ENCODE measurements around the gene DPYSL5. TPM values are rescaled to one million over a fixed set of nuclear protein-coding genes. Genes with fewer than 3 reads are reported as not detected.

DPYSL5 gene
- total and polyA plus RNA-seq, 2 of the 8 experiments (the other 6 are each of a cell fraction or from before 2014, with no cell fraction given): 11.9 to 16.4 TPM

DNA sequence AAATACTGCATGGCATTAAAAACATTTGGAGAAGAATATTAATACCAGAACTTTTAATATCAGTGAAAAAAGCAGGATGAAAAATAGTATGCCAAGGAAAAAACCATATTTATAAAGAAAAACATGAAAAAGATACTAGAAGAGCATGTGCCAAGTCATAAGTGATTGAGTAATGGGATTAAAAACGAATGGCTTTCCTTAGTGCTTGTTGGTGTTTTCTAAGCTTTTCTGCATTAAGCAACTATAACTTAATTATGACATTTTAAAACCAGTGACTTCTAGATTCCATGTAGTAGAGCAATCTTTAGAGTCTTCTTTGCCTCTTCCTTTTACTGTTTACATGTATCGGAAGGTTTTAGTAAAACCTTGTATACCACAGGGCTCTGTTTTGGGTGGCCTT is 129.1 kb downstream of the DPYSL5 start:
- Histone ChIP-seq H3K4me3 (ENCODE audit: extremely low read depth in 1 of 4, insufficient read depth in 2 of 4, low read depth in 3 of 4, low read length in 4 of 4) (no peak overlapping the region), H3K4ac (replicated peaks; ENCODE audit: insufficient read length, low read depth, low read length) (no peak overlapping the region), H3K4me1 (replicated peaks in 1 of 4; ENCODE audit: control insufficient read depth in 3 of 4, insufficient read depth in 4 of 4, low read length in 3 of 4) (peaks cover 0 to 11% (median 4%) of the 10 kb centered on the region in 4 experiments; a peak in 6 of 7 replicates), H4K20me1 (replicated peaks in 1 of 2; ENCODE audit: control insufficient read depth in 1 of 2, insufficient read depth in 2 of 2, low read length in 2 of 2) (no peaks in the 10 kb centered on the region), H2BK15ac (ENCODE audit: low read length) (no peak overlapping the region), H2AK5ac (ENCODE audit: low read depth, low read length) (no peak overlapping the region), H3K9ac (replicated peaks in 1 of 4; ENCODE audit: extremely low read depth in 1 of 4, low read depth in 3 of 4, low read length in 3 of 4) (no peak overlapping the region), H3K79me1 (ENCODE audit: low read depth, low read length) (no peaks in the 10 kb centered on the region), H2BK20ac (ENCODE audit: low read length) (no peak overlapping the region), H3K4me2 (ENCODE audit: insufficient read depth in 1 of 2, low read depth in 2 of 2, low read length in 2 of 2) (no peak overlapping the region), H4K8ac (ENCODE audit: extremely low read depth, insufficient read depth, low read length) (no peak overlapping the region), H3K27me3 (replicated peaks in 1 of 4; ENCODE audit: control insufficient read depth in 3 of 4, extremely low read depth in 1 of 4, insufficient read depth in 3 of 4, low read length in 3 of 4) (peaks cover 0 to 2% (median 0%) of the 10 kb centered on the region in 4 experiments; a peak in 3 of 7 replicates), H2AFZ (ENCODE audit: low read length) (no peak overlapping the region), H2BK5ac (ENCODE audit: low read depth, low read length) (no peak overlapping the region), H4K5ac (ENCODE audit: insufficient read length, low read depth, low read length) (no peak overlapping the region), H3K56ac (replicated peaks; ENCODE audit: insufficient read length, low read depth, low read length) (no peak overlapping the region), H3K79me2 (ENCODE audit: control insufficient read depth in 1 of 2, insufficient read depth in 2 of 2, low read length in 2 of 2) (no peaks in the 10 kb centered on the region), H4K91ac (replicated peaks; ENCODE audit: insufficient read length, low read length) (no peak overlapping the region), H3K9me3 (ENCODE audit: insufficient read depth in 2 of 2, low read depth in 1 of 2, low read length in 1 of 2) (no peaks in the 10 kb centered on the region), H2BK12ac (ENCODE audit: low read depth, low read length) (no peak overlapping the region), H3K36me3 (ENCODE audit: control insufficient read depth in 2 of 4, insufficient read depth in 4 of 4, low read length in 3 of 4) (no peaks in the 10 kb centered on the region), H2BK120ac (replicated peaks; ENCODE audit: low read depth, low read length) (no peak overlapping the region), H3K18ac (ENCODE audit: extremely low read depth, low read length) (no peak overlapping the region), H3K23me2 (ENCODE audit: low read depth, low read length) (no peaks in the 10 kb centered on the region), H3K14ac (ENCODE audit: insufficient read length) (no peak overlapping the region), H3K27ac (ENCODE audit: low read depth, low read length) (no peak overlapping the region), H3K23ac (ENCODE audit: insufficient read length) (no peak overlapping the region)
- ChIA-PET CTCF (ENCODE audit: partially characterized antibody) (interaction anchor here (0.7 to 3.9 kb wide), 10 partner anchors 15 to 131 kb away, joined by 3 to 36 read pairs (median 5); no protein-coding TSS in a partner anchor), POLR2A (ENCODE audit: partially characterized antibody) (interaction anchor here (0.9 kb wide), 1 partner anchor 13 kb away, joined by 3 read pairs; no protein-coding TSS in a partner anchor)
- 83% methylated on average over 2 of the region's 2 CpGs; no CpG with 5 or more reads in 1 of the 2 experiments for WGBS, 2 experiments (ENCODE audit: extremely low coverage in 1 of 2, insufficient coverage in 1 of 2, insufficient read length in 1 of 2, insufficient replicate concordance in 2 of 2, low coverage in 1 of 2, low lambda C conversion rate in 2 of 2, missing lambda C conversion rate in 1 of 2)
- no peak for DNase-seq (ENCODE audit: low read depth in 1 of 2, low spot score in 2 of 2)
- FAIRE-seq: no peak
- TF ChIP-seq KDM4A (IDR thresholded peaks at IDR 0.05; ENCODE audit: low read depth, low read length, severe bottlenecking) (no peak), USF2 (IDR thresholded peaks at IDR 0.05; ENCODE audit: low read length) (no peak), RBBP5 (IDR thresholded peaks at IDR 0.05; ENCODE audit: borderline replicate concordance, low read depth, low read length) (no peak), YY1 (IDR thresholded peaks at IDR 0.05; ENCODE audit: low read depth, low read length) (no peak), CBX5 (IDR thresholded peaks at IDR 0.05; ENCODE audit: low read depth, low read length) (no peak), TEAD4 (IDR thresholded peaks at IDR 0.05; ENCODE audit: low read depth, low read length) (no peak), POU5F1 (IDR thresholded peaks at IDR 0.05; ENCODE audit: low read depth, low read length) (no peak), SUZ12 (IDR thresholded peaks at IDR 0.05; ENCODE audit: low read length) (no peak), HDAC2 (IDR thresholded peaks at IDR 0.05; ENCODE audit: borderline replicate concordance in 1 of 2, low read depth in 2 of 2, low read length in 2 of 2) (no peak), MAFK (IDR thresholded peaks at IDR 0.05; ENCODE audit: low read depth, low read length) (no peak), EZH2 (IDR thresholded peaks at IDR 0.05; ENCODE audit: low read depth, low read length, severe bottlenecking) (no peak), SRF (IDR thresholded peaks at IDR 0.05; ENCODE audit: low read depth, low read length) (no peak)
